Nephron (organoid): ENCODE results near the gene PITPNM1.
"Not testable (repeated sequence)": the region's sequence is repeated elsewhere in the genome, so short reads cannot be mapped to it uniquely, and the experiment has no call there.

Experiments
- H3K27ac Mint-ChIP-seq, 3 experiments: 2 replicates each; pipeline ENCODE4 v1.8.0; 2020; ENCODE audit warnings: mixed read lengths in 3 of 3, mild to moderate bottlenecking in 2 of 3, moderate library complexity in 1 of 3
- H3K27me3 Mint-ChIP-seq: 2 replicates; pipeline ENCODE4 v1.8.0; 2021; ENCODE audit warnings: low read depth, mild to moderate bottlenecking, moderate library complexity, mixed read lengths
- H3K36me3 Mint-ChIP-seq: 2 replicates; pipeline ENCODE4 v1.8.0; 2020; ENCODE audit warnings: low read depth, mixed read lengths
- H3K4me1 Mint-ChIP-seq: 2 replicates; pipeline ENCODE4 v1.8.0; 2020; ENCODE audit warnings: mixed read lengths
- H3K4me3 Mint-ChIP-seq, 3 experiments: 2 replicates each; pipeline ENCODE4 v1.8.0; 2020; ENCODE audit warnings: mild to moderate bottlenecking in 3 of 3, mixed read lengths in 3 of 3, moderate library complexity in 2 of 3
- H3K9me3 Mint-ChIP-seq: 2 replicates; pipeline ENCODE4 v1.8.0; 2020; ENCODE audit warnings: mixed read lengths
- CTCF ChIP-seq, 3 experiments: fragments of 200-600 bp; sonication (generic); IDR thresholded peaks; one replicate each; pipeline ENCODE4 v1.5.0; 2021; ENCODE audit warnings: antibody characterized with exemption in 3 of 3; ENCODE audit not compliant: unreplicated experiment in 3 of 3

The PITPNM1 gene

GRCh38 chr11:67490727-67491065 lies 14.5 kb downstream of the PITPNM1 start:
- no peak for TF ChIP-seq CTCF (IDR thresholded peaks at IDR 0.05; ENCODE audit: unreplicated experiment in 3 of 3)
- Mint-ChIP-seq H3K27me3 (no peaks in the 10 kb centered on the region), H3K4me3 (no peak overlapping the region), H3K9me3 (no peaks in the 10 kb centered on the region), H3K4me1 (peaks cover 5% of the 10 kb centered on the region), H3K36me3 (peaks cover 20% of the 10 kb centered on the region), H3K27ac (no peak overlapping the region)

GRCh38 chr11:67489885-67490726 lies 15.1 kb downstream of the PITPNM1 start:
- no peaks in the 10 kb centered on the region for H3K9me3 Mint-ChIP-seq
- no peaks in the 10 kb centered on the region for H3K27me3 Mint-ChIP-seq
- H3K27ac Mint-ChIP-seq, result no peak overlapping the region
- TF ChIP-seq CTCF (IDR thresholded peaks at IDR 0.05; ENCODE audit: unreplicated experiment in 3 of 3), result no peak
- peaks cover 7% of the 10 kb centered on the region for H3K4me1 Mint-ChIP-seq
- H3K4me3 Mint-ChIP-seq, result no peak overlapping the region
- H3K36me3 Mint-ChIP-seq, result peaks cover 21% of the 10 kb centered on the region

- no peaks in the 10 kb centered on the region for H3K9me3 Mint-ChIP-seq
- peaks cover 15% of the 10 kb centered on the region for H3K4me1 Mint-ChIP-seq
- H3K27me3 Mint-ChIP-seq, result no peaks in the 10 kb centered on the region
- no peak overlapping the region for H3K27ac Mint-ChIP-seq
- H3K36me3 Mint-ChIP-seq, result peaks cover 29% of the 10 kb centered on the region
- TF ChIP-seq CTCF (IDR thresholded peaks at IDR 0.05; ENCODE audit: unreplicated experiment in 3 of 3), result no peak
- no peak overlapping the region for H3K4me3 Mint-ChIP-seq
Observed at GRCh38 chr11:67489203-67489884, 15.8 kb downstream of the PITPNM1 start.

GRCh38 chr11:67486481-67487195 lies 18.5 kb downstream of the PITPNM1 start:
- no peaks in the 10 kb centered on the region for H3K9me3 Mint-ChIP-seq
- peak overlapping the region in 1 of 3 experiments; percentile 36 for H3K27ac Mint-ChIP-seq
- no peak for TF ChIP-seq CTCF (IDR thresholded peaks at IDR 0.05; ENCODE audit: unreplicated experiment in 3 of 3)
- peaks cover 29% of the 10 kb centered on the region for H3K36me3 Mint-ChIP-seq
- no peaks in the 10 kb centered on the region for H3K27me3 Mint-ChIP-seq
- peaks cover 36% of the 10 kb centered on the region for H3K4me1 Mint-ChIP-seq
- H3K4me3 Mint-ChIP-seq, result peak overlapping the region in 1 of 3 experiments; percentile 42

GRCh38 chr11:67485873-67486361 lies 19.2 kb downstream of the PITPNM1 start:
- Mint-ChIP-seq H3K4me1 (peaks cover 36% of the 10 kb centered on the region), H3K27ac (peak overlapping the region in 1 of 3 experiments; percentile 36), H3K36me3 (peaks cover 27% of the 10 kb centered on the region), H3K4me3 (peak overlapping the region in 2 of 3 experiments; percentile 17 to 57)
- H3K9me3 Mint-ChIP-seq, H3K27me3 Mint-ChIP-seq: not testable (repeated sequence)

GRCh38 chr11:67484847-67485311 lies 20.3 kb downstream of the PITPNM1 start:
- Mint-ChIP-seq H3K4me1 (peaks cover 36% of the 10 kb centered on the region), H3K9me3 (no peaks in the 10 kb centered on the region), H3K27ac (peak overlapping the region in 2 of 3 experiments; percentile 31 to 92), H3K27me3 (no peaks in the 10 kb centered on the region), H3K36me3 (peaks cover 26% of the 10 kb centered on the region), H3K4me3 (peak overlapping the region; percentile 89 to 98 (median 90))
- no peak for TF ChIP-seq CTCF (IDR thresholded peaks at IDR 0.05; ENCODE audit: unreplicated experiment in 3 of 3)
